Measurements from ENCODE around the gene HIGD2A.
A peak's percentile ranks its signal among the peaks of the same experiment; 100 is the strongest.

HIGD2A gene

GRCh38 chr5:176369934-176370711, 18.4 kb upstream of the HIGD2A start:
- DNase-seq = no peak

DNA sequence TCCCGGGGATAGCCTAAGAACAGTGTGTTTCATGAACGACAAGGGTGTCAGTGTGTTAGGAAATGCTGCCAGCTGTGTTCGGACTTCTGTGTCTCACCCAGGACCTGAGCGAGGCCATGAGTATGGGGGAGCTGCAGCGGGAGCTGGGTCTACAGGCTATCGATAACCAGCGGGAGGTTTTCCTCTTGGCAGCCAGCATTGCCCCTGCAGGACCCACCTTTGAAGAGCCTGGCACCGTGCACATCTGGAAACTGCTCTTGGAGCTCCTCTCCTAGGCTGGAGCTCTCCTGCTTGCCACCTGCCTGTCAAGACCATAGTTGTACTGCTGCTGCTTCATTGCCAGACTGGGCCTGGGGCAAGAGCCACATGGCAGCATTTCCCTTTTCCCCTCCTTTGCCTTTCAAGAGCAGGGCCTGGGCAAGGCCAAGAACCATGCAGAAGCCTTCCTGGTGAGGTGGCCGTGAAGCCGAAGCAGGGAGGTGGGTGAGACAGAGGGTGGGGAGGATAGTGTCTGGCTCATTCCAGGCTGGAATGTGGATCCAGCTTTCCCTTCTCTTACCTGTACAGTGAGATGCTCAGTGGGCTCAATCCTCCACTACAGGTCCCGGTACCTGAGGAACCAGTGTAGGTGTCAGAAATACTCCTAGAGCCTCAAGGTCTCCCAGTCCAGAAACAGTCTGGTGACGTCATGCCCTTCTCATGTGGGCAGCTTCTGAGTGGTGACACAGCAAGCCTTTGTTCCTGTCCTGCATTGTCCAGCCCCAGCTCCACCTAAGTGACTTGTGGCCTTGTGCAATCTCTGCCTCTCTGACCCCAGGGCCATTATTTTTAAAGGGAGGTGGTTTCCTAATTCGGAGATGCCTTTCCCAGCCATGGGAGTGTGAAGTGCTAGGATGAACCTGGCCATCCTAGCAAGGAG, 16.7 kb upstream of the HIGD2A start:
- DNase-seq = no peak

DNA sequence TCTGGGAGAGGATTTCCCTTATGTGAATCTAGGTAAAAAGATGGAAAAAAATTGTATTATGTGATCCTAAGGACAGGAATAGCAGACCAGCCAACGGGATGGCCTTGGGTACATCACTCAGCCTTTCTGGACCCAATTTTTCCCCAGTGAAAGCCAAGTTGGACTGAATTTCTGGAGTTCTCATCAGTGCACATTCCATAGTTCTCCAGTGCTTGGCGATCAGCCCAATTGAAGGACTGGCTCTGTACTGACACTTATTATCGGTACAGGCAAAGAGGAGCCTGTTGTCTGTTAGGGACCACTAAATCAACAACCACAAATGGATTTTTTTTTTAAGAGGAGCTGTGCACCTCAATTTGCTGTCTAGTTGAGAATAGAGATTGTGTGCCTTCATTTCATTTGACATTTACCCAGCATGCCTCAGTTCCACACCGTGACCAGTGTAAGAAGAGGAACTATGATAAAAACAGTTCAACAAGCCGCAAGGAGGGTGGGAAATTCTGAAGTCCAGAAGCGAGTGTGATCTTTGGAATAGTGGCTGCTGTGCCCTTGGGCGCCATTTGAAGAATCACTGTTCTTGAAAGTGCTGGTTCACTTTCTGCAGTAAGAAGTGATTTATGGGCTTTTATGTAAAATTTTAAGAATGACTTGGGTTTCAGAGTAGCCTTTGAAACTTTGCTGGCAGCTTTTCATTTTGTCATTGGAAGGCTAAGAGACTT, 15.3 kb upstream of the HIGD2A start:
- DNase-seq = no peak

DNA sequence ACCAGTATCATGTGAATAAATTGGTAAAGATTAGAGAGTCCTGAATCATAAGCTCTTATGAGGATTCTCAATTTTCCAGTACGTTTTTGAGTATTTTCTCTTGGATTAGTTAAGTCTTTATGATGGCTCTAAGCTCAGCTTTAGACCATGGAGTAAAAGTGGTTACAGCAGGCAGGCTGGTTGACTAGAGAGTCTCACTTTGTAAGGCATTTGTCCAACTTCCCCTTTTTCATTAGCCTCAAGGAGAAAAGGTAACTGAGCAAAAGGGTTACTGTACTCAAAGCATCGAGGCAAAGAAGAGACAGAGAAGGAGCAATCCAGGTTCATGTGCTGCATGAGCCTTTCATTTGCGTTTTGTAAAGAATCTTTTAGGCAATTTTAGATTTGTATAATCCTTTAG, 8.7 kb upstream of the HIGD2A start:
- no peak for DNase-seq

- DNase-seq = no peak
Observed at GRCh38 chr5:176381423-176381822, 7.1 kb upstream of the HIGD2A start.

DNA sequence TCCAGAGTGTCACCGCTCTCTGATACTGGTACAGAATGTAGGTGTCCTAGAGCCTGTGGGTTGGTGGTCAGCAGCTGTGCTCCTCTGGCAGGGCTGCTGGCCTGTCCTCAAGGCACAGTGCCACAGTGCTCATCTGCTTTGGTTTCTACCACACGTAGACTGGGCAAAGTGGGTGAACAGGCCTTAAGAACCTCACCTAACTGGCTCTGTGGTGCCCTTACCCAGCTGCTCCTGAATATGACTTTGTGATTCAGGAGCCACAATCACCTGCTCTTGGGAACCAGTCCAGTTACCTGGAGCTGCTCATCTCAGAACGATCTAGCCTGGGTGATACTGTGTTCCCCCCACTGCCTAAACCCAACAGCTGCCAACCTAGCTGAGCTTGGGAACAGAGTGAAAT, 6.6 kb upstream of the HIGD2A start:
- DNase-seq = no peak

- DNase-seq = no peak
Observed at GRCh38 chr5:176382721-176383120, 5.8 kb upstream of the HIGD2A start.

GRCh38 chr5:176383248-176383905, 5.2 kb upstream of the HIGD2A start:
- DNase-seq = no peak

- no peak for DNase-seq
Observed at GRCh38 chr5:176383961-176384360, 4.6 kb upstream of the HIGD2A start.

GRCh38 chr5:176384366-176384930, 4.1 kb upstream of the HIGD2A start:
- no peak for DNase-seq

- DNase-seq = no peak
Observed at GRCh38 chr5:176384991-176385390, 3.6 kb upstream of the HIGD2A start.

DNA sequence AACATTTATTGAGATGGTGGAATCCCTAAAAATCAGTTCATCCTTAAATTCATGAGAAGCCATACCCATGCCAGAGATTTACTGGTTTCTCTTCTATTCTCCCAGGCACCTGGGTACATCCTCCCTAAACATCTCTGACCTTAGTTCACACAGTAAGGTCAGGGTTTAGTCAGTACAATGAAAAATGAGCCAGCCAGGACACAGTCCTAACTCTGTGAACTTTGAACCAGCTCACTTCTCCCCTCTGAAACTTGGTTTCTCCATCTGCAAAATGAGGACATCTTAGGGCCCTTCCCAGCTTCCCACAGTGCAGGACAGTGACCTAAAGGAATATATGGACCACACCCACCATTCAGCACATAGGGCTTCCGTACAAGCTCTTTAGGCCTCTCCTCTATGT, 2.1 kb upstream of the HIGD2A start:
- DNase-seq = no peak

DNA sequence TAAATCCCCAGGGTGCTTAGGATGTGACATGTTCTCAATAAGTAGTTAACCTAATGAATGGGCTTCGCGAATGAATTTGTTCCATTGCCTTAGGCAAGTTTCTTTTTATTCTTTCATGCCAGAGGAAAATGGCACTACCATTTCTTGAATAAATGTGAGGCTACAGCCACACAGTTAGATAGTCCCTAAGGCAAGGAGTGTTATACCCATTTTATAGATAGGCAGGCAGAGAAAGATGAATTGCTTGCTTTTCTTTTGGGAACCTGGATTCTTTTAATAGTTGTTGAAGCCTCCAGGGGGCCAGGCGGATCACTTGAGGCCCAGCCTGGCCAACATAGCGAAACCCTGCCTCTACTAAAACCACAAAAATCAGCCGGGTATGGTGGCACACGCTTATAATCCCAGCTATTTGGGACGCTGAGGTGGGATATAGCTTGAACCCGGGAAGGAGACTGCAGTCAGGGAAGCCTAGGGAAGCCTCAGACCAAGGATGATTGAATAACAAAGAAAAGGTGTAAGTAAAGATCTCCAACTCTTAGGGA, 1.1 kb upstream of the HIGD2A start:
- no peak for DNase-seq

GRCh38 chr5:176388003-176388443, 528 bp upstream of the HIGD2A start:
- DNase-seq = peak in 1 of 3 experiments; percentile 35

- DNase-seq = no peak
Observed at GRCh38 chr5:176389135-176390123, 878 bp downstream of the HIGD2A start.

DNA sequence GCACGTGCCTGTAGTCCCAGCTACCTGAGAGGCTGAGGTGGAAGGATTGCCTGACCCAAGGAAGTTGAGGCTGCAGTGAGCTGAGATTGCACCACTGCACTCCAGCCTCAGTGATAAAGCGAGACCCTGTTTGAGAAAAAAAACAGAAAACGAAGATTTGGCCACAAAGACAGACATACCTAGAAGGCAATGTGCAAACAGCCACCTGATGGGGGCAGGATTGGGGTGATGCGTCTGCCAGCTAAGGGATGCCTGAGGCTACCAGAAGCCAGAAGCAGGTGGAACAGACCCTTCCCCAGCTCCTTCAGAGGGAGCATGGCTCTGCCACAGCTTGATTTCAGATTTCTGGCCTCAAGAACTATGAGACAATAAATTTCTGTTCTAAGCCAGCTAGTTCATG, 2.9 kb downstream of the HIGD2A start:
- DNase-seq = no peak

GRCh38 chr5:176391999-176392398, 3.4 kb downstream of the HIGD2A start:
- DNase-seq = no peak

DNA sequence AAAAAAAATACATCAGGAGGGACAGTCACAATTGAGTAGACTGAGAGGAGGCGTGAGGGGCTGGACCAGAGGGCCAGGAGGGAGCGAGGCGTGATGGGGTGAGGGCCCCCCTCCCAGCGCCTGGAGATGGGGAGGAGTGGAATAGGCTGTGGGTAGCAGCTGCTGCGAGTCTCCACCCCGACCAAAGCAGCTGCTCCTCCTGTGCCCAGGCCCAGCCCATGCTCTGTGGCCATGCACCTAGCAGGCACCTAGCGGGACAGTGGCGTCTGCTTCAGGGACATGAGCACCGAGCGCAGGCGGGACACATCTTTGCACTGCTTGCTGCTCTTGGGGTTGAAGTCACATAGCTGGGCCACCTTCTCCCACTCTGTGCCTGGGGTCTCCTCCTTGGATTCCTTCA, 4.0 kb downstream of the HIGD2A start:
- DNase-seq = no peak

DNA sequence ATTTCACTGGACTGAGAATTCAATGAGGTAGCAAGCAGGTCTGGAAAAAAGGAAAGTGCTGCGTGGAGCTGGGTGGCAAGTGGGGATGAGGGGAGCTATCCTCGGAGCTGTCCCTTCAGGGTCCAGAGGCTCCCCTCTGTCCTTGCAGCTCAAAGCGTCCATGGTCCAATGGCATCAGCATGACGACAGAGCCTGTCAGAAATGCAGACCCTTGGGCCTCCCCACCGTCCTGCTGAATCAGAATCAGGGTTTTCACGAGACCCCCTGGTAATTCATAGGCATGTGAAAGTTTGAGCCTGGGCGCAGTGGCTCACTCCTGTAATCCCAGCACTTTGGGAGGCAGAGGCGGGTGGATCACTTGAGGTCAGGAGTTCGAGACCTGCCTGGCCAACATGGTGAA, 5.5 kb downstream of the HIGD2A start:
- DNase-seq = no peak

- DNase-seq = no peak
Observed at GRCh38 chr5:176394881-176395675, 6.5 kb downstream of the HIGD2A start.

Measured in NCI-H1417 (cell line).